HG02840 (cell line): ENCODE results near the gene NPM3.

Experiments used
- ATAC-seq: cut with Tn5 transposase; IDR thresholded peaks from one replicate; pipeline ENCODE4 v1.9.1; 2021; ENCODE audit warnings: mild to moderate bottlenecking, moderate library complexity, moderate number of reproducible peaks; ENCODE audit not compliant: unreplicated experiment, low FRiP score

NPM3 gene

GRCh38 chr10:101776161-101776817, 7.0 kb downstream of the NPM3 start:
- no peak for ATAC-seq

GRCh38 chr10:101775273-101776160, 7.7 kb downstream of the NPM3 start, which contains the start of gene FGF8:
Gene FGF8, minus strand, starts transcription at chr10:101776114. Its CDS starts 214 bp downstream, at chr10:101775900.
- ATAC-seq, result no peak

- ATAC-seq, result no peak
Observed at GRCh38 chr10:101774589-101775272, 8.5 kb downstream of the NPM3 start.

DNA sequence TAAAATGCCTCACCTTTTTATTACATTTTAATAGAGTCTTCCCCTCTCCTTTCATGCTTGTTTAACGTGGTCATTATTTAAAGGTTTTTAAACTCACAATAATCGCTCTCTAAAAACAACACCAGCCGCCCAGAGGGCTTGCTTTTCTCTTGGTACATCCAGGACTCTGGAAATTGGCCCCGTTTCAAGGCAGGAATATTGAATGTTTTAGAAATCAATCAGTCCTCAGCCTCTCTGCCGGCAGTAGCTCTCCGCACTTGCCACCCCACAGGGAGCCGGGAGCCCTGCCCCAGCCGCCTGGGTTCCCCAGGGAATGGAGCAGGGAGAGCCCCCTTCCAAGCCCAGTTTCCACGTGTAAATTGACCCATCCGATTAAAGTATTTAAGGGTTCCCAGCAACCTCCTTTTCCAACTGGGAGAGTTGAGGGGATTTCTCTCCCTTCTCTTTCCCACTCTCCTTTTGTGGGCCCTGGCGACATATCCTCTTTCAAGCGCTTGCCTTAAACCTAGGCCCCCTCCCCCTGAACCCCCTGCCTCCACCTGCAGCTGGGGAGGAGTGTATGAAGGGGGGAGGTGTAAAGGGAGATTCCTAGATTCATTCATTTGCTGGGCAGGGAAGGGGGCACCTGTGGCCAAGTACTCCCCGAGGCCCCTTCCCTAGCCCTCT, 9.2 kb downstream of the NPM3 start:
- no peak for ATAC-seq

DNA sequence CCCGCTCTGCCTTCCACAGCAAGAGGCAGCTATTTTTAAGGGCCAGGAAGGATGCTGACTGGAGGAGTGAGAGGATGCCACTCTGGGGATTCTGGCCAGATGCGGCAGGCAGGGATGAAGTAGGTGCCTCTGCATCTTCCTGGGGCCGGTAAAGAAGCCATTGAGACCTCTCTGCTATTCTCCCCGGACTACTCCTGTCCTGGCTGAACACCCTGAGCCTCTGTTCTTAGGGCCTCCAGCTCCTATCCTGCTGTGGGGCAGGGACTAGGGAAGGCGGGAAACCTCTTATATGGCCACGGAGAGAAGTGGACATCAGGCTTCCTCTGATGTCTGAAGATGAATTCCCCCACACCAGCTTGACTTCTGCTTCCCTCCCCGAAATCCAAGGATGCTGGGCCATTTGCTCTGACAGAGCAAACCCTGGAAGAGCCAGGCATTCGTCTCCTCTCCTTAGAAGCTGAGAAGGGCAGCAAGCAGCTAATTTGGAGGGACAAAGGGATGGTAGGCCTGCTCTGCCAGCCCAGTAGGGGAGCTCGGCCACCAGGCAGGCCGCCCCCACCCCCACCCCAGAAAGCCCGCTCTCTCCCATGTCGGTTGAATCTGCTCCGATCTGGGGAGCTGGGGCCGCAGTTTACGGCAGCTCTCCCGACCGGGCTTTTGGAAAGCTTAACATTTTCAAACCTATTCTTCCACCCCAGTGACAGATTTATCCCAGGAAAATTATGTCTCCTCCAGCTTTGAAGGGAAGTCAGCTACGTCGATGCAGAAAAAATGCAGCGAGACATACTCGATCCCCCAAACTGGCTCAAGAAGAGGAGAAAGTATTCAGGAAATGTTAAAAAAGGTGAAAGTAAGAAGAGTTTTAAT, 10.1 kb downstream of the NPM3 start:
- no peak for ATAC-seq

- ATAC-seq, result no peak
Observed at GRCh38 chr10:101772017-101772894, 11.0 kb downstream of the NPM3 start.

DNA sequence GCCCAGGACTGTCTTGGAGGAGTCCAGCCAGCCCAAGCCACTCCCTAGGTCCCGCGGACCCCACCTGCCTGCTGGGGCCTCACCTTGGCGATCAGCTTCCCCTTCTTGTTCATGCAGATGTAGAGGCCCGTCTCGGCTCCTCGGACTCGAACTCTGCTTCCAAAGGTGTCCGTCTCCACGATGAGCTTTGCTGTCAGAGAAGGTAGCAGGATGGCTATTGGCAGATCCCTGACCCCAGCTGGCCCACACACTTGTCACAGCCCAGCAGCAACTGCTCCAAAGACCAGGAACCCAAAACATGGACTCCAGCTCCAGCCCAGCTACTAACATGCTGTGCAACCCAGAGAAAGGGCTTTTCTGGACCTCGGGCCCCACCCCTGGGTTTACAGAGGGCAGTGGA, 11.9 kb downstream of the NPM3 start:
- no peak for ATAC-seq

GRCh38 chr10:101770331-101771215, 12.7 kb downstream of the NPM3 start:
- ATAC-seq, result no peak

- ATAC-seq, result no peak
Observed at GRCh38 chr10:101769541-101770180, 13.6 kb downstream of the NPM3 start.

GRCh38 chr10:101768791-101769170, 14.5 kb downstream of the NPM3 start:
- no peak for ATAC-seq

DNA sequence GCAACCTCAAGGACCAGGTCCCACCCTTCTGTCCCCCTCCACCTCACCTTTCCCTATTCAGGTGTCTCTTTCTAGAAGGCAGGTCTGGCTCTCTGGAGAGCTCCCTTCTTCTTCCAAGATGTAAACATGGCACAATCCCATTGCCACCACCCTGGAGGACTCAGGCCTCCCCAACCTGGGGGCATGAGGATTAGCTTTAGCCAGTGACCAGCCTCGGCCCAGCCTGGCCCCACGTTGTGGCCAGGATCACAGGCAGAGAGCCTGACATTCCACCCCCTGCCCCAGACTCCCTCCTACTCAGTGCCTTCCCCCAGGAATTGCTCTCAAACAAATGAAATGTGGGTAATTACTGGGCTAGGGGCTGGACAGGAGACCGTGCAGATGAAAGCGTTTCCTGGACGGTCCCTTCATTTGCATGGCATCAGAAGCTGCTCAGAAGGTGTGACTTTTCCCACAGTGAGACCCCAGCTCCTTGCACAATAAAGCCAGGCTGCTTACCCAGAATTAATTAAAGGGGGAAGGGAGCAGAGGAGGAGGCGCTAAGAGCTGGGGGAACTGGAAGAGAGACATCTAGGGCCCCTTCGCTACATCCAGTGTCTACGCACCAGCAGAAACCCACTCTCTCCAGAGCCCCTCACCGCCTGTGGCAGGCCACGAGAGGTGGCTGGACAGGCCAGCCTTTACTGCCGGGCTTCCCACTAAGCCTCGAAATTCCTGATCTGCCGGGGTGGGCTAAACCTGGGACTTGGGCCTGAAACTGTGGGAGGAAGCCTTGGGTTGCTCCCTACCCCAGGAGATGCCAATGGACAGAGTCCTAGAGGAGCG, 15.1 kb downstream of the NPM3 start:
- no peak for ATAC-seq

- ATAC-seq, result no peak
Observed at GRCh38 chr10:101767600-101767945, 15.7 kb downstream of the NPM3 start.

DNA sequence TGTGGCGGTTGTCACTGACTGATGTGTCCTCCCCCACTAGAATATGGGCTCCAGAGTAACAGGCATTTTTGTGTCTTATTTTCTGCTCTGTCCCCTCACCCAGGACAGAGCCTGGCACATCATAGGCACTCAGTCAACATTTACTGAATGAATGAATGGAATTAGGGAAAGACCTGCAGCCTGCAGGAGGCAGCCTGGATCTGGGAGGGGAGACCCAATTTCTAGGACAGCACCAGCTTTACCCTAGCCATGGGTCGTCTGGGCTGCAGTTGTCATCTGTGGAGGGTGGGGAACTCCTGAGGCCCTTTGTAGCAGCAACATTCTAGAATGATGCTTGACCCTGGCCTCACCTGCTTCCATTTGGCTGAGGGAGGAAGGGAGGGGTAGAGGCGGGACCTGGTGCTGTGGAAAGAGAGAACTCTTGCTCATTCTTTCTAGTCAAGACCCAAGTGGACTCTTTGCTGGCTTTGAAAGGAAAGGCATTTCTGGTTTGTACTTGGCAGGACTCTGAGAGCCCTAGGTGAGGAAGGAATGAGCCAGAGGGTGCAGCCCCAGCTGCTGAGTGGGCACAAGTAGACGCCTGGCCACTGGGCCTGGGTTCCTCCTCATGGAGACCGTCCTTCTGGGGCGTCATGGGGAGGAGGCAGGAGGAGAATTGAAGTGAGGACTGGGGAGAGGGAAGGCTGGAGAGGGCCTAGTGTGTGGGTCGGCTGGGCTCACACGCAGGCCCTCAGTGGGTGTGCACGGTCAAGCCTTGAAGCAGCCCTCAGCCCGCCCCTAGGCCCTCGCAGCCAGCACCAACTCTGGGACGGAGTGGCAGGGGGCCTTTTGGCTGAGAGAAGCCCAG, 16.3 kb downstream of the NPM3 start:
- no peak for ATAC-seq

DNA sequence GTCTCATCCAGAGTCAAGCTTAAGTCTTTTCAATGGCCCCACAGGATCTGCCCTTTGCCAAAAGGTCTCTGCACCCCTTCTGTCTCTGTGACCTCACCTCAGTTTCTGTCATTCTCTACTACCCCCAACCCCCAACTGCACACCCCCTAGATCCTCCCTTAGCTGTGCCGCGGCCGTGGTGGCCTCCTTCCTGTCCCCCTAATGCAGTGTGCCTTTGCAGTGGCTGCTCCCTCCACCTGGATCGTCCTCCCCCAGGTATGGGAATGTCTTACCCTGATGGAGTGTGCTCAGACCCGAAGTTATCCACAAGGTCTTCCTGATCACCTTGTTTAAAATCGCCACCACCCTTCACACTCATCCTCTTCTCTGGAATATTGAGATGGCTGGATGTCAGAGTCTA, 16.9 kb downstream of the NPM3 start:
- ATAC-seq, result no peak

DNA sequence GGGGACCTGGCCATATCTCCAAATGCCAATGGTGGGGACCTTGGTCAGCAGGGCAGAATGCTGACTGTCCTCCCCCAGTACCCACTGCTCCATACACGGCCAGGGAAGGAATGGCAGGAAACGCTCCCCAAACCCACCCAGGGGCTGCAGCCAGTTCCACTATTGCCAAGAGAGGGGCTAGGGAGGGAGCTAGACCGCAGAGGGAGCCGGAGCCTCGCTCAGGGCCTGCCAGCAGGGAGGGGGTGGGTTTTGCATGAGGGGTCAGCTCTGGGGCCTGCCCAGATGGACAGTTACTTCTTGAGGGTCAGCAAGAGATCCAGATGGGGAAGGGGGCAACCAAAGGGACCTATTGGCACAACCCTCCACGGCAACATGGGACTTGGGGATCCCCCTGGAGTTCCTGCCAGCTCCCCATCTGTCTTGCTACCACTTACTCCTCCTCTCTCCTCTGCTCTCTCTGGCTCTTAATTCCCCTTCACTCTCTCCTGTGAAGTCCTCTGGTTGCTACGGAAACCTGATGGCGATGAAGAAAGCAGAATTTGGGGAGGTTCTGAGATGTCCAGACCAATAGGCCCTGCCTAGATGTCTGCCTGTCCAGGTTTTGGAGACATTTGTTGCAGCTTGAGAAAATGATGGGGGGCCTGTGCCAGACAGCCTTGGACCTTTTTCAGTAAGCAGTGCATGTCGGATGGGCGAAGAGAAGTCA, 20.0 kb downstream of the NPM3 start:
- ATAC-seq, result no peak
